ENCODE results near the gene TOPAZ1. TPM values are rescaled to one million over a fixed set of nuclear protein-coding genes. Genes with fewer than 3 reads are reported as not detected.

The TOPAZ1 gene
- total RNA-seq, 1 donor from 2014 or later: not detected

DNA sequence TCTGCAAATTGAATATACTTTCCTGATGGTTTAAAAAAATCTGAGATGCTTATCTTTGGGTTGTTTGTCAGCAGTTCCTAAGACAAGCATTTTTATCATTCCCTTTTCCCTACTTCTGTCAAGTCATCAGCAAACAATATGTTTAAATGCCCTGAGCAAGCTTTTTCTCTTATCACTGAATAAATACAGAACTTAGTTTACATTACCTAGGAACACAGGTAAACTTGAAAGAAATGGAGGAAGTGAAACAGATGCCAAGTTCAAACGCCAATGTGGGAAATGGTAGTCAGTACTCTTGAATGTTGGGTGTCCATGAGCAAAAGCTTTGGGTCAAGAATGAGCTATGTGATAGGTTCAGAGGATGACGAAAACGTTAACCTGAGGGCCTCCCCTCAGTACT lies 79.6 kb downstream of the TOPAZ1 start:
- Histone ChIP-seq H3K4me1 (no peaks in the 10 kb centered on the region), H3K36me3 (no peaks in the 10 kb centered on the region), H3K9me3 (no peaks in the 10 kb centered on the region), H3K27ac (no peak overlapping the region), H3K27me3 (peaks cover 8% of the 10 kb centered on the region), H3K4me3 (no peak overlapping the region)
- DNase-seq (no peak), ATAC-seq (no peak)
- TF ChIP-seq, protein P1, sequence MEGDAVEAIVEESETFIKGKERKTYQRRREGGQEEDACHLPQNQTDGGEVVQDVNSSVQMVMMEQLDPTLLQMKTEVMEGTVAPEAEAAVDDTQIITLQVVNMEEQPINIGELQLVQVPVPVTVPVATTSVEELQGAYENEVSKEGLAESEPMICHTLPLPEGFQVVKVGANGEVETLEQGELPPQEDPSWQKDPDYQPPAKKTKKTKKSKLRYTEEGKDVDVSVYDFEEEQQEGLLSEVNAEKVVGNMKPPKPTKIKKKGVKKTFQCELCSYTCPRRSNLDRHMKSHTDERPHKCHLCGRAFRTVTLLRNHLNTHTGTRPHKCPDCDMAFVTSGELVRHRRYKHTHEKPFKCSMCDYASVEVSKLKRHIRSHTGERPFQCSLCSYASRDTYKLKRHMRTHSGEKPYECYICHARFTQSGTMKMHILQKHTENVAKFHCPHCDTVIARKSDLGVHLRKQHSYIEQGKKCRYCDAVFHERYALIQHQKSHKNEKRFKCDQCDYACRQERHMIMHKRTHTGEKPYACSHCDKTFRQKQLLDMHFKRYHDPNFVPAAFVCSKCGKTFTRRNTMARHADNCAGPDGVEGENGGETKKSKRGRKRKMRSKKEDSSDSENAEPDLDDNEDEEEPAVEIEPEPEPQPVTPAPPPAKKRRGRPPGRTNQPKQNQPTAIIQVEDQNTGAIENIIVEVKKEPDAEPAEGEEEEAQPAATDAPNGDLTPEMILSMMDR (IDR thresholded peaks at IDR 0.05): no peak
- intact Hi-C loops (cut with DNase I): no loop called here

DNA sequence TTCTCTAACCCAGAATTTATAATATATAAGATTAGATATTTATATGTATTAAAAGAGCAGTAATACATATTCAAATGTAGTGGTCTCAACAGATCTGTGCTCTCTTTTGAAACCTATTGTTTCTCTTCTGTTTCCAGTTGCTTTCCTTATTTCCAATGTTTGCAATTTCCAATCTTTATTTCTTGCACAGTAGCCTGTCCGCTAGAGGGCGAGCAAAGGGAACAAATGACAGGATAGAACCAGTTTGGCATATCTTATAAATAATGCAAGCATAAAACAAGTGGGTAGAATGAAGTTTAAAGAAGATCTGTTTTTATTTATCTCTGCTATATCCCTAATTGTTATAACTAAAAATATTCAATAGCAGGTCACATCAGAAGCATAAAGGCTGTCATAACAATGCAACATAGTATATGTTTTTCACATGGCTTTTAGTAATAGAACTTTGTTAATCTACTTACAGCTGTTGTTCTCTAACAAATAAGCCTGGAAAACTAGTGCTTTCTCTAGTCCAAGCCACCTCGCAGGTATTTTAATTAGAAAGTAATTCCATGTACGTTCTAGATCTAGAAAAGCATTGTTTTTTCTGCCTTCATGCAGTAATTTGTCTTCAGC lies 81.8 kb downstream of the TOPAZ1 start:
- H3K27ac ChIP-seq: no peak overlapping the region
- H3K4me3 ChIP-seq: no peak overlapping the region
- H3K4me1 ChIP-seq: no peaks in the 10 kb centered on the region
- no peaks in the 10 kb centered on the region for H3K27me3 ChIP-seq
- no peaks in the 10 kb centered on the region for H3K36me3 ChIP-seq
- DNase-seq: no peak
- peak; percentile 84 for ATAC-seq
- H3K9me3 ChIP-seq: no peaks in the 10 kb centered on the region
- intact Hi-C loops (cut with DNase I): no loop called here
- TF ChIP-seq, protein P1 (IDR thresholded peaks at IDR 0.05): peak; percentile 91

DNA sequence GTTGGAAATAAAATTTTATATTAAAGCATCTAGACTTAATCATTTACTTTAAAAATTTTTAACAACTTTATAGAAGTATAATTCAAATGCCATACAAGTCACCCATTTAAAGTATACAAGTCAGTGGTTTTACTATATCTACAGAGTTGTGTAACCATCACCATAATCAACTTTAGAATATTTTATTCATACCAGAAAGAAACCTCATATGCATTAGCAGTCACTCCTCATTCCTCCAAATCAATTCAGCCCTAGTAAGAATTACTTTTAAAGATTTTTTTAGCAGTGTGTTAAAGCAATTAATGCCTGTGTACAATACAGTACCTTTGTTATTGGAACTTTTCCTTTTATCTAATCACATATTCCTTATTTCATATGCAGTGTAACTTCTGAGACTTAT lies 82.9 kb downstream of the TOPAZ1 start:
- TF ChIP-seq, protein P1 (IDR thresholded peaks at IDR 0.05): no peak
- intact Hi-C loops (cut with DNase I): no loop called here
- Histone ChIP-seq H3K4me3 (no peak overlapping the region), H3K4me1 (no peaks in the 10 kb centered on the region), H3K27me3 (no peaks in the 10 kb centered on the region), H3K36me3 (no peaks in the 10 kb centered on the region), H3K9me3 (no peaks in the 10 kb centered on the region), H3K27ac (no peak overlapping the region)
- no peak for DNase-seq
- no peak for ATAC-seq

DNA sequence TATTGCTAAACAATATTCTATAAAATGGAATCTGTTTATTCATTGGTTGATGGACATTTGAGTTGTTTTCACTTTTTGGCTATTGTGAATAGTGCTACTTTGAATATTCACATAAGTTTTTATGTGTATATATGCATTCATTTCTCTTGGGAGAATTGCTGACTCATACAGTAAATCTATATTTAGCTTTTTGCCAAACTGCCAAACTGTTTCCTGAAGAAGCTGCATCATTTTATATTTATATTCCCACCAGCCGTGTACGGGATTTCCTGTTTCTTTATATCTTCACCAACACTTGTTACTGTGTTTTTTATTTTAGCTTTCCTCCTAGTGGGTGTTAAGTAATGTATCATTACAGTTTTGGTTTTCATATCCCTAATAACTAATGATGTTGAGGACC lies 84.3 kb downstream of the TOPAZ1 start:
- no peaks in the 10 kb centered on the region for H3K27me3 ChIP-seq
- intact Hi-C loops (cut with DNase I): no loop called here
- no peaks in the 10 kb centered on the region for H3K4me1 ChIP-seq
- ATAC-seq (no peak), DNase-seq (no peak)
- no peak overlapping the region for H3K27ac ChIP-seq
- TF ChIP-seq, protein P1 (IDR thresholded peaks at IDR 0.05): no peak
- no peaks in the 10 kb centered on the region for H3K36me3 ChIP-seq
- H3K9me3 ChIP-seq: no peaks in the 10 kb centered on the region
- no peak overlapping the region for H3K4me3 ChIP-seq

DNA sequence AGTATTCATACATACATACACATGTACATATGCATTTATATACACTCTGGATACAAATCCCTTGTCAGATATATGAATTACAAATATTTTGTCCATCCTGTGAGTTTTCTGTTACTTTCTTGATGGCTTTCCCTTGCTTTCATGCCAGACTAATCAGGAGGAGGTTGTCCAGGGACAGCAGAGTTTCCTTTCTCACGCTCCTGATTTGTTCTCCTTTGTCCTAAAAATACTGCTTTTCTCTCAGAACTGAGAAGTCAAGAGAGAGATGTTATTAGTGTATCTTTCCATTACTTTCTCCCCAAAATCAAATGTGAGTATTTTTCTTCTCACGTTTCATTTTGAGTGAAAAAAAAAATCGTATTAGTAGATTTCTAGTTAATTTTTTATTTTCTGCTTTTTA lies 84.8 kb downstream of the TOPAZ1 start:
- intact Hi-C loops (cut with DNase I): no loop called here
- DNase-seq: no peak
- H3K27ac ChIP-seq: no peak overlapping the region
- TF ChIP-seq, protein P1 (IDR thresholded peaks at IDR 0.05): no peak
- H3K9me3 ChIP-seq: no peaks in the 10 kb centered on the region
- no peaks in the 10 kb centered on the region for H3K36me3 ChIP-seq
- no peaks in the 10 kb centered on the region for H3K4me1 ChIP-seq
- H3K27me3 ChIP-seq: no peaks in the 10 kb centered on the region
- no peak overlapping the region for H3K4me3 ChIP-seq
- no peak for ATAC-seq

DNA sequence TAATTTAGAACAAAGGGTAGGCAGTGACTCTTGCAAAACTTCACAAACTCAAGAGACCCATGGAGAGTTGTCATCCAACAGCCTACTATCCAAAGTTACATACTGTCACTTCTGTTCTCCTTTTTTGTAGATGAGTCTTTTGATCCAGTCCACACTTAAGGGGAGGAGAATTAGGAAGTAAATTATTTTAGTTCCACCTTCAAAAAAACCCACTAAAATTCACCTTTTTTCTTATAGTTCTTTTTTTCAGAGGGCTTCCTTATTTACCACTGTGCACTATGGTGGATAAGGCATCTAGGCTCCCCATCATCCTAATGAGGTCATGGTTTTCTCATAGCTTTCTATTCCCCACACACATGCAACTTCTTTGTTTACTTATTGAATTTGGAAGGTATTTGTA lies 88.3 kb downstream of the TOPAZ1 start:
- no peak for DNase-seq
- H3K9me3 ChIP-seq: no peaks in the 10 kb centered on the region
- ATAC-seq: no peak
- no peaks in the 10 kb centered on the region for H3K27me3 ChIP-seq
- H3K36me3 ChIP-seq: no peaks in the 10 kb centered on the region
- intact Hi-C loops (cut with DNase I): no loop called here
- H3K4me3 ChIP-seq: no peak overlapping the region
- H3K4me1 ChIP-seq: no peaks in the 10 kb centered on the region
- TF ChIP-seq, protein P1 (IDR thresholded peaks at IDR 0.05): no peak
- no peak overlapping the region for H3K27ac ChIP-seq

Data from upper lobe of right lung (tissue), 1 donor.